ENCODE data around the gene LRFN4. TPM values are rescaled to one million over a fixed set of nuclear protein-coding genes. Genes with fewer than 3 reads are reported as not detected.

Gene LRFN4
- total RNA-seq, 2 donors from 2014 or later: 20.7 to 51.7 TPM

GRCh38 chr11:66853242-66854229 lies 3.3 kb upstream of the LRFN4 start:
- Histone ChIP-seq H3K4me1 (peaks cover 7% of the 10 kb centered on the region), H3K27ac (no peak overlapping the region), H3K9ac (ENCODE audit: low read depth in 2 of 2, low read length in 2 of 2) (no peak overlapping the region), H3K4me3 (no peak overlapping the region), H3K9me3 (no peaks in the 10 kb centered on the region), H3K27me3 (no peaks in the 10 kb centered on the region), H3K36me3 (no peaks in the 10 kb centered on the region)
- TF ChIP-seq, protein P1, sequence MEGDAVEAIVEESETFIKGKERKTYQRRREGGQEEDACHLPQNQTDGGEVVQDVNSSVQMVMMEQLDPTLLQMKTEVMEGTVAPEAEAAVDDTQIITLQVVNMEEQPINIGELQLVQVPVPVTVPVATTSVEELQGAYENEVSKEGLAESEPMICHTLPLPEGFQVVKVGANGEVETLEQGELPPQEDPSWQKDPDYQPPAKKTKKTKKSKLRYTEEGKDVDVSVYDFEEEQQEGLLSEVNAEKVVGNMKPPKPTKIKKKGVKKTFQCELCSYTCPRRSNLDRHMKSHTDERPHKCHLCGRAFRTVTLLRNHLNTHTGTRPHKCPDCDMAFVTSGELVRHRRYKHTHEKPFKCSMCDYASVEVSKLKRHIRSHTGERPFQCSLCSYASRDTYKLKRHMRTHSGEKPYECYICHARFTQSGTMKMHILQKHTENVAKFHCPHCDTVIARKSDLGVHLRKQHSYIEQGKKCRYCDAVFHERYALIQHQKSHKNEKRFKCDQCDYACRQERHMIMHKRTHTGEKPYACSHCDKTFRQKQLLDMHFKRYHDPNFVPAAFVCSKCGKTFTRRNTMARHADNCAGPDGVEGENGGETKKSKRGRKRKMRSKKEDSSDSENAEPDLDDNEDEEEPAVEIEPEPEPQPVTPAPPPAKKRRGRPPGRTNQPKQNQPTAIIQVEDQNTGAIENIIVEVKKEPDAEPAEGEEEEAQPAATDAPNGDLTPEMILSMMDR (IDR thresholded peaks at IDR 0.05): no peak
- no peak for DNase-seq
- intact Hi-C loops (cut with DNase I): no loop called here

DNA sequence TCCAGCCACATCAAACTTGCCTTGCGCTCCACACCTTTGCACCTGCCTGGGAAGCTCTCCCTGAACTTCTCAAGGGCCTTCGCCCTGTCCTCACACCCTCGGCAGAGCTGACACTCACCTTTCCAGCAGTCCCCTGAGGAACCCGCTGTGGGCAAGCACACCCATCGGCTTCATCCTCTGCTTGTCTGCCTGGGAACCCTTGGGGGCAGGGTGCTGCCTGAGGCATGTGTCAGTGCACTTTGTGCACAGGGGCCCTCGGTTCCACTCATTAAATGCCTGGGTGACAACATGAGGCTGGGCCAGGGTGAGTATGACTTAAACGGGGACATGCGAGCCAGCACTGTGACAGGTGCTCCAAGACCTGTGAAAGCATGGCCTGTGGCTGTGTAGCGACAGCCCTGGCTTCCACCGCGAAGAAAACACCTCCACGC lies 2.6 kb upstream of the LRFN4 start:
- TF ChIP-seq, protein P1 (IDR thresholded peaks at IDR 0.05): no peak
- no peak overlapping the region for H3K9ac ChIP-seq (ENCODE audit: low read depth in 2 of 2, low read length in 2 of 2)
- H3K27me3 ChIP-seq: no peaks in the 10 kb centered on the region
- no peak for DNase-seq
- no peaks in the 10 kb centered on the region for H3K9me3 ChIP-seq
- no peak overlapping the region for H3K4me3 ChIP-seq
- H3K4me1 ChIP-seq: peaks cover 7% of the 10 kb centered on the region
- no peak overlapping the region for H3K27ac ChIP-seq
- no peaks in the 10 kb centered on the region for H3K36me3 ChIP-seq
- intact Hi-C loops (cut with DNase I): no loop called here

DNA sequence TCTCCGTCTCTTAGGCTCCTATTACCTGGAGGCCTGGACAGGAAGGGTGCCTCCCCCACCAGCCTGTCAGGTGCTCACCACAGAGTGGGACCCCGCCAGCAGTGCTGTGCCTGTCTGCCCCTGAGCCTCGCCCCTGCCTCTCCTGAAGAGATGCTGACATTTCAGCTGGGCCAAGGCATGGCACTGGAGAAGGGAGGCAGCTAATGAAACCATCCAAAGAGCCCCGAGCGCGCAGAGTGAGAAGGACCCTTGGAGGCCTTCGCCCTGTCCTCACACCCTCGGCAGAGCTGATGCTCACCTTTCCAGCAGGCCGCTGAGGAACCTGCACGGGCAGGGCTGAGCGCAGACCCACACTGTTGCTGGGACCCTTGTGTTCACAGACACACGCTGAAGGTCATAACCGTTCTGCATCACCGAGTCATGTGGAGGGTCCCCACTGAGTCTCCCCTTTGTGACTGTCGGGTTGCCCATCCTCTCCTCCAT lies 2.1 kb upstream of the LRFN4 start:
- Histone ChIP-seq H3K27me3 (no peaks in the 10 kb centered on the region), H3K9ac (ENCODE audit: low read depth in 2 of 2, low read length in 2 of 2) (peak overlapping the region in 1 of 2 donors; percentile 12), H3K4me1 (peaks cover 7% of the 10 kb centered on the region), H3K36me3 (no peaks in the 10 kb centered on the region), H3K27ac (no peak overlapping the region), H3K4me3 (no peak overlapping the region), H3K9me3 (no peaks in the 10 kb centered on the region)
- intact Hi-C loops (cut with DNase I): no loop called here
- TF ChIP-seq, protein P1 (IDR thresholded peaks at IDR 0.05): no peak
- no peak for DNase-seq

GRCh38 chr11:66855574-66856495 lies 1.0 kb upstream of the LRFN4 start:
- Histone ChIP-seq H3K27me3 (no peaks in the 10 kb centered on the region), H3K9me3 (no peaks in the 10 kb centered on the region), H3K36me3 (no peaks in the 10 kb centered on the region), H3K4me3 (peak overlapping the region; percentile 52), H3K4me1 (peaks cover 7% of the 10 kb centered on the region), H3K27ac (peak overlapping the region; percentile 82), H3K9ac (ENCODE audit: low read depth in 2 of 2, low read length in 2 of 2) (peak overlapping the region; percentile 79 to 91)
- DNase-seq: peak; percentile 97
- intact Hi-C loops (cut with DNase I): no loop called here
- TF ChIP-seq, protein P1 (IDR thresholded peaks at IDR 0.05): no peak
